ENCODE results near the gene MEF2A.

GRCh38 chr15:99565049-99565298 is 810 bp upstream of the MEF2A start:
- TF ChIP-seq CTCF (IDR thresholded peaks at IDR 0.05) (no peak), POLR2A (IDR thresholded peaks at IDR 0.05) (no peak)

All from body of pancreas (tissue), 4 donors.